Coronary artery (tissue), 2 donors: ENCODE measurements around the gene FLRT2.

Source experiments
- DNase-seq: peaks from one replicate; pipeline ENCODE4 v3.0.0-alpha.2; 2017; ENCODE audit warnings: low spot score
- H3K27ac ChIP-seq, 2 donors: fragments of 200-600 bp; sonication (generic); one replicate each; pipeline ENCODE4 v1.5.1; 2016 to 2019
- H3K4me3 ChIP-seq: fragments of 200-600 bp; sonication (generic); 2 replicates; pipeline ENCODE4 v1.5.1; 2016; ENCODE audit warnings: mild to moderate bottlenecking, moderate library complexity
- TF ChIP-seq, protein P1 (sequence below): fragments of 200-600 bp; sonication (generic); IDR thresholded peaks from one replicate; pipeline ENCODE4 v1.5.1; 2019; ENCODE audit warnings: antibody characterized with exemption

Gene FLRT2

DNA sequence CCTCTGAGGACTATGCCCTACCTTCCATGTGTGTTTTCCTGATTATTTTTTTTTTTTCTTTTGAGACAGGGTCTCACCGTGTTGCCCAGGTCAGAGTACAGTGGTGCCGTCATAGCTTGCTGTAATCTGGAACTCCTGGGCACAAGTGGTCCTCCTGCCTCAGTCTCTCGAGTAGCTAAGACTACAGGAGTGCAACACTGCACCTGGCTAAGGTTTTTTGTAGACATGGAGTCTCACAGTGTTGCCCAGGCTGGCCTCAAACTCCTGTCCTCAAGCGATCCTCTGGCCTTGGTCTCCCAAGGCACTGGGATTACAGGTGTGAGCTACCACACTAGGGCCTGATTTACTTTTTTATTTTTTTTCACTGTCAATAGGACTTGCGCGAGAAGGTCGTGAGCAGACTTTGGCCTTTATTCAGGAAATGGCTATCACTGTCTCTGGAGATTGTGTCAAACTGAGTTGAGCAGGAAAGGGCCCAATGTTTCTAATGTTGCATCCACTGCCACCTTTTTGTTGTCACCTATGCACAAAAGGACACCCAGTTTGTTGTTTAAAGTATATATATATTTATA, 47.7 kb downstream of the FLRT2 start:
- TF ChIP-seq, protein P1, sequence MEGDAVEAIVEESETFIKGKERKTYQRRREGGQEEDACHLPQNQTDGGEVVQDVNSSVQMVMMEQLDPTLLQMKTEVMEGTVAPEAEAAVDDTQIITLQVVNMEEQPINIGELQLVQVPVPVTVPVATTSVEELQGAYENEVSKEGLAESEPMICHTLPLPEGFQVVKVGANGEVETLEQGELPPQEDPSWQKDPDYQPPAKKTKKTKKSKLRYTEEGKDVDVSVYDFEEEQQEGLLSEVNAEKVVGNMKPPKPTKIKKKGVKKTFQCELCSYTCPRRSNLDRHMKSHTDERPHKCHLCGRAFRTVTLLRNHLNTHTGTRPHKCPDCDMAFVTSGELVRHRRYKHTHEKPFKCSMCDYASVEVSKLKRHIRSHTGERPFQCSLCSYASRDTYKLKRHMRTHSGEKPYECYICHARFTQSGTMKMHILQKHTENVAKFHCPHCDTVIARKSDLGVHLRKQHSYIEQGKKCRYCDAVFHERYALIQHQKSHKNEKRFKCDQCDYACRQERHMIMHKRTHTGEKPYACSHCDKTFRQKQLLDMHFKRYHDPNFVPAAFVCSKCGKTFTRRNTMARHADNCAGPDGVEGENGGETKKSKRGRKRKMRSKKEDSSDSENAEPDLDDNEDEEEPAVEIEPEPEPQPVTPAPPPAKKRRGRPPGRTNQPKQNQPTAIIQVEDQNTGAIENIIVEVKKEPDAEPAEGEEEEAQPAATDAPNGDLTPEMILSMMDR: no peak
- H3K4me3 ChIP-seq: no peak overlapping the region
- DNase-seq: no peak
- H3K27ac ChIP-seq: no peak overlapping the region

DNA sequence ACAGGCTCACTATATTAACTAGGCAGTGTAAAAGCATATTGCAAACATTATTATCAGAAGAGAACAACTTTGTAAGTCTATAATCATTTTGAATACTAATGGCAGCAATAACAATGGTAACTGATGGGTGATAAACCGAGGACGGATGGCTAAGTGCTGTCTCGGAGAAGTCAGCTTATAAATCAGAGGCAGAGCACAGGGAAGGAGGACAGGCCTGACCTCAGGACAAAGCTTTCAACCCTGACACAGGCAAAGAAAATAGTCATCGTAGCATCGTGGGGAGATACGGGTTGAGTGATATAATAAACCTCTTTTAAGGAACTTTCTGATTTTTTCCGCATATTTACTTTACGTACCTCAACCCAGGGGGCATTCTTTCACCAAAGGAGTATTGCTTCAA, 48.4 kb downstream of the FLRT2 start:
- TF ChIP-seq, protein P1: no peak
- no peak for DNase-seq
- Histone ChIP-seq H3K27ac (no peak overlapping the region), H3K4me3 (no peak overlapping the region)

DNA sequence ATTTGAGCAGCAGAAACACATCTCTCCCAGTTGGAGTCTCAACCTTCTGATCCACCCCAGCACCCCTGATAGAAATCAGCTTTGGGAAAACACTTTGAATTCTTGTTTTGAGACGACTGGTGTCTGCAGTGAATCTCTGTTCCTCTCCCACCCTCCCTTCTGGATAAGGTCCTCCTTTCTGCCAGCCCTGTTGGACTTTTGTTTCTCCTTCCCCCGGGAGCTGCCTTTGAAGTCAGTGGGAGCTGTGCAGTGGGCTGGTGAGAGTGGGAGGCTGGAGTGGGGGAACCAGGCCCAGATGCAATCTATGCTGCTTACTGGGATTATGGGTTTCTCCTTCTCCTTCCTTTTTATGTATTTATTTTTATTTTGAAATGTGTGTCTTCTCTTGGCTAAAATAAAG, 49.0 kb downstream of the FLRT2 start:
- DNase-seq: no peak
- no peak overlapping the region for H3K27ac ChIP-seq
- H3K4me3 ChIP-seq: no peak overlapping the region
- TF ChIP-seq, protein P1: no peak

DNA sequence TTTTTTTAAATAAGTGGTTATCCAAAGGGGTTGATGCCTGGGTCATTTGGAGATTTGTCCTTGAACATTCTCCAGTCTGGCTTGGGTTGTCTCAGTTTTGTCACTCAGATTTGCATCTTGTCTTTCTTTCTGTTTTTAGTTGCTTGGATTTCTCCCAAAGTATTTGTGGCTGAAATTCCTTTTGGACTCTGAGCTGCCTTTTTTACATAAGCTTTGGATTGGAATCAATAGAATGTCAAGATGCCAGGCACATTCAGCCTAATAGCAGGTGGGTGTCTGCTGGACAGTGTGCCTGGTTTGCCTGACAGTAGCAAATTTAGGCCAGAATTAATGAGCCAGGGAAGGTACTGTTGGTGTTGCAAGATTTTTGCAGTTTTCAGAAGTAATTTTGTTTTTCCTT, 50.0 kb downstream of the FLRT2 start:
- no peak overlapping the region for H3K27ac ChIP-seq
- DNase-seq: no peak
- H3K4me3 ChIP-seq: no peak overlapping the region
- TF ChIP-seq, protein P1: no peak

DNA sequence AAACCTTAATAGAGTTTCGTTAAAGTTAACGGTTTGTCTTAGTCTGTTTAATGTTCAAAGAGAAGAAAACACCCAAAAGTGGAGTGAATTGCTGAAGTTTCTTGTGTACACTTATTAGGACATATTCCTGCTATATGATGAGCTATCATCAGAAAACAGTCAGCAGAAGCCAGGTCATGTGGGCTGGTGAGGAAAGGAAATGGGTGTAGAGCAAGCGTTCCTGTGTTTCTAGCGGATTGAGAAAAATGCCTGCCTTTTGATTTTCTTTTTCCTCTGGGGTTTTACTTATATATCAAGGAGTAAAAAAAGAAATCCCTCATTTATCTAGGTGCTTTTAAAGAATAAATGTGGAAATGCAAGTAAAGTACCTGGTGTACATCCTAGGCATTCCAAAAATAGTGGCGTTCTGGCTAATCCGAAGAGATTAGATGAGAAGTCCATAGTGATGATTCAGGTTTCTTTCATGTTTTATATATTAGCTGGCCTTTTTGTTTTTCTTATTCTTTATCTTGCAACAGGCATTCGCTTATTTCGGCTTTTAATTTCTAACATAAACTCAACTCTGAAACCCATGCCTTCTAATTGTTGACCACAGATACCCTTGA, 50.7 kb downstream of the FLRT2 start:
- H3K27ac ChIP-seq: no peak overlapping the region
- no peak for DNase-seq
- TF ChIP-seq, protein P1: no peak

DNA sequence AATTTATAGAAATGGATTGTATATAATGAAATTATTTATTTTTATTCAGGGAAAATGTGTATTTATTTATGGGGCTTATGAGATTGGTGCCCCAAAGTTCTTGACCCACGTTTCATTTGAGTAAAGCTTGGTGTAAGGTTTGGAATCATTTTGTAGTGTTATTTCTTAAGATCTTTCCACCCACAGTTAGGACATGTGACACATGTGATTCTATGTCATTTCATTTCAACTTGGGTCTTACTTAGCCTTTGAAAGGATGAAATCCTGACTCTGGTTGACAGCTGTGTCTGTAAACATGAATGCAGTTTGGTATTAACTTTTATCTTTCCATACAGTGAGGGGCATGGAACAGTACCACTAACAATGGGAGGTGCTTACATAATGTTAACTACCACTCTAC, 51.7 kb downstream of the FLRT2 start:
- TF ChIP-seq, protein P1: no peak
- no peak overlapping the region for H3K27ac ChIP-seq
- DNase-seq: no peak
- H3K4me3 ChIP-seq: no peak overlapping the region

More for the DNA sequence above, 50.7 kb downstream of the FLRT2 start:
- no peak overlapping the region for H3K4me3 ChIP-seq

DNA sequence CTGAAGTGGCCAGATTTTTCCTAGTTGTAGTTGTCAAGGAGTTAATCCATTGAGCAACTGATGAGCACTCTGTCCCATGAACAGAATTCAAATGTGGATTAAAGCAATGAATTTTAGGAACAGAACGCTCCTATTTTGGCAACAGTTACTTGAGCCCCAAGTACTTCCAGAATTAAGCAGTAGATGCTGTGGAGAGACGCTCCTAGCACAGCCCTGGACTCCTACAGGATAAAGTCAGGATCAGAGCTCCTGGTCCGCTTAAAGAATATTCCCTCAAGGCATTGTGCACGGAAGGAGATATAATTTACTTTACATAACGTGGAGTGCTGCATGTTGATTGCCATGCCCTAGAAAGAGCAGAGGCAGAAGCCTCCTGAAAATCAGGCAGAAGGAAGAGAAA, 53.4 kb downstream of the FLRT2 start:
- Histone ChIP-seq H3K4me3 (no peak overlapping the region), H3K27ac (no peak overlapping the region)
- DNase-seq: no peak
- TF ChIP-seq, protein P1: no peak
